ENCODE data around the gene KISS1R.

Gene KISS1R

DNA sequence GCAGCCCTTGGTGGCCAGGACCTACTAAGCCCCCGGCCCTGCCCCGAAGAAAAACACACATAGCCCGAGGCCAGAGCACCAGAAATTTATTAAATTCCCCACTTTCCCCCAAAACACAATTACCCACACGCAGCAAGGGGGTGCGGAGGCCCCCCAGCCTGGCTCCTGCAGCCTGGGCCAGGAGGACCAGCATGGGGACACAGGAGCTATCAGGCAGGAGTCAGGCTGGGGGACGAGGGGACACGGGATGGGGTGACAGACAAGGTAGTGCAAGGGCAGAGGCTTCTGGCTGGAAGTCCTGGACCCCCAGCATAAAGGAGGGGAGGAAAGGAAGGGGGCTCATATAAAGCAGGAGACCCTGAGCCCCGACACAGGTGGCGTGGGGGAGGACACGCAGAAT, 20.7 kb upstream of the KISS1R start:
- H3K18ac ChIP-seq (ENCODE audit: low read length): no peak overlapping the region
- H2BK12ac ChIP-seq (ENCODE audit: low read length): no peak overlapping the region
- H4K91ac ChIP-seq (ENCODE audit: low read depth, low read length, poor library complexity): no peak overlapping the region
- no peak for DNase-seq (ENCODE audit: low spot score)
- no peak overlapping the region for H3K23ac ChIP-seq (ENCODE audit: low read depth, low read length, poor library complexity)
- no peak overlapping the region for H3K14ac ChIP-seq (ENCODE audit: low read length)
- H2BK120ac ChIP-seq (ENCODE audit: low read depth, low read length): no peak overlapping the region
- H3K9me3 ChIP-seq (replicated peaks in 1 of 2; ENCODE audit: control insufficient read depth in 2 of 2, insufficient read depth in 1 of 2, low read depth in 1 of 2, low read length in 2 of 2): no peaks in the 10 kb centered on the region
- H4K8ac ChIP-seq (ENCODE audit: low read depth, low read length): no peak overlapping the region
- H3K27me3 ChIP-seq (ENCODE audit: control insufficient read depth in 3 of 3, insufficient read depth in 3 of 3, low read depth in 1 of 3, low read length in 3 of 3): no peaks in the 10 kb centered on the region
- no peak overlapping the region for H3K4me3 ChIP-seq (ENCODE audit: low read length in 2 of 2)
- no CpG with 5 or more reads among the region's 10 CpGs for WGBS, 2 donors (ENCODE audit: extremely low coverage in 2 of 2, insufficient read length in 2 of 2, insufficient replicate concordance in 1 of 2)
- H2AK5ac ChIP-seq (ENCODE audit: low read depth, low read length): no peak overlapping the region
- no peak overlapping the region for H2BK5ac ChIP-seq (ENCODE audit: low read length)
- H3K79me1 ChIP-seq (ENCODE audit: low read depth, low read length): peaks cover 9% of the 10 kb centered on the region
- no peak overlapping the region for H2BK15ac ChIP-seq (ENCODE audit: low read length)
- no peak overlapping the region for H3K4me2 ChIP-seq (ENCODE audit: insufficient read depth, low read length, poor library complexity, severe bottlenecking)
- H3K4ac ChIP-seq (ENCODE audit: low read length): no peak overlapping the region
- H3K27ac ChIP-seq (replicated peaks; ENCODE audit: low read length): no peak overlapping the region
- no peak overlapping the region for H2AFZ ChIP-seq (ENCODE audit: low read length)
- peaks cover 2 to 39% of the 10 kb centered on the region in 2 donors for H3K36me3 ChIP-seq (replicated peaks in 1 of 2; ENCODE audit: control insufficient read depth in 2 of 2, insufficient read depth in 2 of 2, low read length in 2 of 2)
- peak overlapping the region; percentile 12 for H3K9ac ChIP-seq (ENCODE audit: low read depth, low read length, poor library complexity)
- peaks cover 0 to 7% of the 10 kb centered on the region in 2 donors for H3K4me1 ChIP-seq (ENCODE audit: control insufficient read depth in 2 of 2, insufficient read depth in 1 of 2, low read depth in 1 of 2, low read length in 2 of 2)

DNA sequence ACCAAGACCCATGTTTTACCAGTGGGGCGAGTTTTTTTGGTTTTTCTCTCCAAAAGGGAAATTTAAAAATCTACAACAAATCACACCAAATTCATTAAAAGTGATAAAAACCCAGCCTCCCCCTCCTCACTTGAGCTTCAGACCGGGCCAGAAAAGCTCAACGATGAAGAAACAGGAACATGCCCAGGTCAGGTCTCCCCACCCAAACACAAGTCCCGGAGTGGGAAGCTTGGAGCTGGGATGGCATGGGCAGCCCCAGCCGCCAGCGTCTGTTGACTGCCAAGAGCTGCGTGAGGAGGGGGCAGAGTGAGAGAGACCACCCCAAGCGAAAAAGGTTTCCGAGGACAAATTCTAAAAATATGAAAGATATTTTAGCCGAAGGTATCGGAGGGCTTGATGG, 20.1 kb upstream of the KISS1R start:
- no peak overlapping the region for H4K8ac ChIP-seq (ENCODE audit: low read depth, low read length)
- no peak overlapping the region for H2BK12ac ChIP-seq (ENCODE audit: low read length)
- no peaks in the 10 kb centered on the region for H3K27me3 ChIP-seq (ENCODE audit: control insufficient read depth in 3 of 3, insufficient read depth in 3 of 3, low read depth in 1 of 3, low read length in 3 of 3)
- no peak overlapping the region for H3K14ac ChIP-seq (ENCODE audit: low read length)
- no peak for DNase-seq (ENCODE audit: low spot score)
- no peak overlapping the region for H3K4me3 ChIP-seq (ENCODE audit: low read length in 2 of 2)
- H3K4ac ChIP-seq (ENCODE audit: low read length): no peak overlapping the region
- H3K36me3 ChIP-seq (replicated peaks in 1 of 2; ENCODE audit: control insufficient read depth in 2 of 2, insufficient read depth in 2 of 2, low read length in 2 of 2): peaks cover 3 to 44% of the 10 kb centered on the region in 2 donors
- no peak overlapping the region for H3K4me2 ChIP-seq (ENCODE audit: insufficient read depth, low read length, poor library complexity, severe bottlenecking)
- no peak overlapping the region for H2AFZ ChIP-seq (ENCODE audit: low read length)
- no peak overlapping the region for H2BK5ac ChIP-seq (ENCODE audit: low read length)
- no peak overlapping the region for H2BK15ac ChIP-seq (ENCODE audit: low read length)
- H3K9me3 ChIP-seq (replicated peaks in 1 of 2; ENCODE audit: control insufficient read depth in 2 of 2, insufficient read depth in 1 of 2, low read depth in 1 of 2, low read length in 2 of 2): no peaks in the 10 kb centered on the region
- H3K4me1 ChIP-seq (ENCODE audit: control insufficient read depth in 2 of 2, insufficient read depth in 1 of 2, low read depth in 1 of 2, low read length in 2 of 2): peaks cover 0 to 7% of the 10 kb centered on the region in 2 donors
- no peak overlapping the region for H3K18ac ChIP-seq (ENCODE audit: low read length)
- no CpG with 5 or more reads among the region's 11 CpGs for WGBS, 2 donors (ENCODE audit: extremely low coverage in 2 of 2, insufficient read length in 2 of 2, insufficient replicate concordance in 1 of 2)
- H4K91ac ChIP-seq (ENCODE audit: low read depth, low read length, poor library complexity): no peak overlapping the region
- no peak overlapping the region for H2BK120ac ChIP-seq (ENCODE audit: low read depth, low read length)
- no peak overlapping the region for H3K27ac ChIP-seq (replicated peaks; ENCODE audit: low read length)
- no peak overlapping the region for H3K9ac ChIP-seq (ENCODE audit: low read depth, low read length, poor library complexity)
- H3K23ac ChIP-seq (ENCODE audit: low read depth, low read length, poor library complexity): no peak overlapping the region
- no peak overlapping the region for H2AK5ac ChIP-seq (ENCODE audit: low read depth, low read length)
- H3K79me1 ChIP-seq (ENCODE audit: low read depth, low read length): peaks cover 6% of the 10 kb centered on the region

DNA sequence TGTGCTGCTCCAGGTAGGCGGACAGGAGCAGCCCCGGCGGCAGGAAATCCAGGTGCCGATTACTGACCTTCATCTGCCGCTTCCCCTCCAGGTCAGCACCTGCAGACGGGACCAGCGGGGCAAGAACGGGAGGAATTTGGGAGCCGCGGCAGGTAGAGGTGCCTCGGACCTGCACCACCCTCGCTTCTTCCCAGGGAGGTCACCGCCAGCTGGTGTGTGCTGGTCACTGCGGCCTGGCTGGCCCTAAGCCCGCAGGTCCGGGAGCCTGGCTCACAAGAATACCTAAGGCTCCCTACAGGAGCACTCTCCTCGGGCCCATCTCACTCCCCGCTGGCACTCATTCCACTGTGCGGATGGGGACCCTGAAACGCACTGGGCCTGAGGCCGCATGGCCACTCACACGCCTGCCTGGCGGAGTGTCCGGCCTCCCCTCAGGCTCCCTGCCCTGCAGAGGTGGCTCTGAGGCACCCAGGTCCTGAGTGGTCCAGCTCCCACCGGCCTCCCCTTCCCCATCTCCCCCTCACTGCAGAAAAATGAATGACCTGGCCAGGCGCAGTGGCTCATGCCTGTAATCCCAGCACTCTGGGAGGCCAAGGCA, 19.6 kb upstream of the KISS1R start:
- H2BK12ac ChIP-seq (ENCODE audit: low read length): no peak overlapping the region
- peaks cover 3 to 49% of the 10 kb centered on the region in 2 donors for H3K36me3 ChIP-seq (replicated peaks in 1 of 2; ENCODE audit: control insufficient read depth in 2 of 2, insufficient read depth in 2 of 2, low read length in 2 of 2)
- H2BK120ac ChIP-seq (ENCODE audit: low read depth, low read length): peak overlapping the region; percentile 18
- no peak for DNase-seq (ENCODE audit: low spot score)
- no peak overlapping the region for H2AFZ ChIP-seq (ENCODE audit: low read length)
- H3K4me3 ChIP-seq (ENCODE audit: low read length in 2 of 2): peak overlapping the region in 1 of 2 donors; percentile 59
- WGBS, 2 donors (ENCODE audit: extremely low coverage in 2 of 2, insufficient read length in 2 of 2, insufficient replicate concordance in 1 of 2): no CpG with 5 or more reads among the region's 26 CpGs
- no peak overlapping the region for H2BK15ac ChIP-seq (ENCODE audit: low read length)
- peaks cover 0 to 7% of the 10 kb centered on the region in 2 donors for H3K4me1 ChIP-seq (ENCODE audit: control insufficient read depth in 2 of 2, insufficient read depth in 1 of 2, low read depth in 1 of 2, low read length in 2 of 2)
- H3K9ac ChIP-seq (ENCODE audit: low read depth, low read length, poor library complexity): peak overlapping the region; percentile 44
- H3K14ac ChIP-seq (ENCODE audit: low read length): no peak overlapping the region
- H2AK5ac ChIP-seq (ENCODE audit: low read depth, low read length): no peak overlapping the region
- H3K27me3 ChIP-seq (ENCODE audit: control insufficient read depth in 3 of 3, insufficient read depth in 3 of 3, low read depth in 1 of 3, low read length in 3 of 3): no peaks in the 10 kb centered on the region
- H4K8ac ChIP-seq (ENCODE audit: low read depth, low read length): no peak overlapping the region
- H3K23ac ChIP-seq (ENCODE audit: low read depth, low read length, poor library complexity): peak overlapping the region; percentile 65
- H4K91ac ChIP-seq (ENCODE audit: low read depth, low read length, poor library complexity): no peak overlapping the region
- H3K9me3 ChIP-seq (replicated peaks in 1 of 2; ENCODE audit: control insufficient read depth in 2 of 2, insufficient read depth in 1 of 2, low read depth in 1 of 2, low read length in 2 of 2): no peaks in the 10 kb centered on the region
- peaks cover 8% of the 10 kb centered on the region for H3K79me1 ChIP-seq (ENCODE audit: low read depth, low read length)
- H3K18ac ChIP-seq (ENCODE audit: low read length): peak overlapping the region; percentile 71
- H3K27ac ChIP-seq (replicated peaks; ENCODE audit: low read length): no peak overlapping the region
- H2BK5ac ChIP-seq (ENCODE audit: low read length): no peak overlapping the region
- H3K4me2 ChIP-seq (ENCODE audit: insufficient read depth, low read length, poor library complexity, severe bottlenecking): no peak overlapping the region
- no peak overlapping the region for H3K4ac ChIP-seq (ENCODE audit: low read length)

DNA sequence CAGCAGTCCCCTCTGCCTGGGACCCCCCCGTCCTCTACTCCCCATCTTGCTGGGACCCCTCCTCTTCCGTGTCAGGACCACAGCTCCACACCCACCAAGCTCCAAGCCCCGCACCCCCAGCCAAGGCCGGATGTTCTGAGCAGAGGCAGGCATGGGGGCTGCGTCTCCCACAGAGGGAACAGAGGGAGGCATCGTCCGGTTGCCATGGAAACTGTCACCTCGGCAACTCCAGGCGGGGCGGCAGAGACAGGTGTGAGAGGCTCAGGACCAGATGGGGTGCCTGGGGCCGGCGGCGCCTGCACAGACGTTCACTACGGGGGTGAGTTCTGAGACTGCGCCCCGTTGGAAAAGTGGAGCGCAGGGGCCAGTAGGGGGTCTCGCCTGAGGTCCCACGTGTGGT, 18.5 kb upstream of the KISS1R start:
- no peaks in the 10 kb centered on the region for H3K9me3 ChIP-seq (replicated peaks in 1 of 2; ENCODE audit: control insufficient read depth in 2 of 2, insufficient read depth in 1 of 2, low read depth in 1 of 2, low read length in 2 of 2)
- H3K36me3 ChIP-seq (replicated peaks in 1 of 2; ENCODE audit: control insufficient read depth in 2 of 2, insufficient read depth in 2 of 2, low read length in 2 of 2): peaks cover 3 to 53% of the 10 kb centered on the region in 2 donors
- no peak for DNase-seq (ENCODE audit: low spot score)
- H2BK15ac ChIP-seq (ENCODE audit: low read length): no peak overlapping the region
- peak overlapping the region; percentile 56 for H2AK5ac ChIP-seq (ENCODE audit: low read depth, low read length)
- no peak overlapping the region for H3K27ac ChIP-seq (replicated peaks; ENCODE audit: low read length)
- H2AFZ ChIP-seq (ENCODE audit: low read length): no peak overlapping the region
- H3K79me1 ChIP-seq (ENCODE audit: low read depth, low read length): peaks cover 10% of the 10 kb centered on the region
- H3K23ac ChIP-seq (ENCODE audit: low read depth, low read length, poor library complexity): no peak overlapping the region
- H3K27me3 ChIP-seq (ENCODE audit: control insufficient read depth in 3 of 3, insufficient read depth in 3 of 3, low read depth in 1 of 3, low read length in 3 of 3): no peaks in the 10 kb centered on the region
- no peak overlapping the region for H2BK5ac ChIP-seq (ENCODE audit: low read length)
- no peak overlapping the region for H3K4me3 ChIP-seq (ENCODE audit: low read length in 2 of 2)
- no peak overlapping the region for H3K9ac ChIP-seq (ENCODE audit: low read depth, low read length, poor library complexity)
- H3K18ac ChIP-seq (ENCODE audit: low read length): no peak overlapping the region
- WGBS, 2 donors (ENCODE audit: extremely low coverage in 2 of 2, insufficient read length in 2 of 2, insufficient replicate concordance in 1 of 2): no CpG with 5 or more reads among the region's 20 CpGs
- H3K14ac ChIP-seq (ENCODE audit: low read length): no peak overlapping the region
- no peak overlapping the region for H3K4ac ChIP-seq (ENCODE audit: low read length)
- no peak overlapping the region for H4K8ac ChIP-seq (ENCODE audit: low read depth, low read length)
- no peak overlapping the region for H3K4me2 ChIP-seq (ENCODE audit: insufficient read depth, low read length, poor library complexity, severe bottlenecking)
- no peak overlapping the region for H2BK120ac ChIP-seq (ENCODE audit: low read depth, low read length)
- peak overlapping the region; percentile 22 for H2BK12ac ChIP-seq (ENCODE audit: low read length)
- no peak overlapping the region for H4K91ac ChIP-seq (ENCODE audit: low read depth, low read length, poor library complexity)
- peaks cover 5 to 7% of the 10 kb centered on the region in 2 donors for H3K4me1 ChIP-seq (ENCODE audit: control insufficient read depth in 2 of 2, insufficient read depth in 1 of 2, low read depth in 1 of 2, low read length in 2 of 2)

Data from neuronal stem cell (in vitro differentiated cells).